ENCODE results near the gene THAP10.
"Not testable (repeated sequence)": the region's sequence is repeated elsewhere in the genome, so short reads cannot be mapped to it uniquely, and the experiment has no call there.

Gene THAP10

DNA sequence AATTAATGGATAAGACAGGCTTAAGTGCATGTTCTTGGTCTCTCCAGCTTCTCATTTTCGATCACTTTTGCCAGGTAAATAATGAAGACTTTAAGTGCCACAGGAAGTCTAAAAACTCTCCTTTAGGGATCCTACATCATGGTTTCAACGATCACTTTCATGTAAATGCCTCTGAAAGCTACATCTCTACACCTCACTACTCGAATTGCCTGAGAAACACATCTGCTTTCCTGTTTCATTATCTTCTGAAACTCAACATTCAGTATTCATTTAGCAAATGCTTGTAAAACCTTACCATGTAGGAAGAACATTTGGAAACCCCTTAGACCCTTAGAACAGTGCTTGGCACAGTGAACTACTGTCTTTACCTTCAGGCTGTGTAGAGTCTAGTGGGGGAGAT is 16.2 kb downstream of the THAP10 start:
- no peak for DNase-seq

- DNase-seq: no peak
Measured at GRCh38 chr15:70875001-70875782, 17.0 kb downstream of the THAP10 start.

DNA sequence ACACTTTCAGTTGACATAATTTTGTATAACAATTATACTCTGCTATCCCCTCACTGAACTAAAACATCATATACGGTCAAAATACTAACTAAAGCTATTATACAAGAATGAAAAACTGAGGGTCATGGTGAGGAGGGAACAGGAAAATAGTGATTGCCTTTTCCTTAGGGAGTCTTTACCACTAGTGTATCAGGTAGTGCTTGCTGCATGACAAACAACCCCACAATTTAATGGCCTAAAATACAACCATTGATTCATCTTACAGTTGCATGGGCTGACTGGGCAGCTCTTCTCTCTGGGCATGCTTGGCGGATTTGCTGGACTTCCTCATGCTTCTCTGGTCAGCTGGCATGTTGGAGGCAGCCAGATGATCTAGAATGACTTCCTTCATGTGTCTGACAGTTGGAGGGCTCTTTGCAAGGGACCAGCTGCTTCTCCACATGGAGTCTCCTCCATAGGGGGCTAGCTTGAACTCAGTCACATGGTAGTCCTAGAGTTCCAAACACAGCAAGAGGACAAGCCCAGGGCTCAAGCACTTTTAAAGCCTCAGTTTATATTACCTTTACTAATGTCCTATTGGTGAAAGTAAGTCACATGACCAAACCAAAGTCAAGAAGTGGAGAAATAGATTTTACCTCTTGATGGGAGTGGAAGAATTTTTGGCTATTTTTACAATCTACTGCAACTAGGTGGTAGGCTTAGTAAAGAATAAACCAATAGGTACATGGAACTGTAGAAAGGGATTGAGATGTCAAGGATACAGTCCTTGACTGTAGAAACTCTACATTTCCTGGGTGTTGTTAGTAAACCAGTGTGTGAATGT is 18.8 kb downstream of the THAP10 start:
- no peak for DNase-seq

DNA sequence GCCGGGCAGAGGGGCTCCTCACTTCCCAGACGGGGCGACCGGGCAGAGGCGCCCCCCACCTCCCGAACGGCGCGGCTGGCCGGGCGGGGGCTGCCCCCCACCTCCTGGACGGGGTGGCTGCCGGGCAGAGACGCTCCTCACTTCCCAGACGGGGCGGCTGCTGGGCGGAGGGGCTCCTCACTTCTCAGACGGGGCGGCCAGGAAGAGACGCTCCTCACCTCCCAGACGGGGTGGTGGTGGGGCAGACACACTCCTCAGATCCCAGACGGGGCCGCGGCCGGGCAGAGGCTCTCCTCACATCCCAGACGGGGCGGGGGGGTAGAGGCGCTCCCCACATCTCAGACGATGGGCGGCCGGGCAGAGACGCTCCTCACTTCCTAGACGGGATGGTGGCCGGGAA is 20.7 kb downstream of the THAP10 start:
- DNase-seq: not testable (repeated sequence)

GRCh38 chr15:70870051-70870450 is 22.2 kb downstream of the THAP10 start:
- no peak for DNase-seq

DNA sequence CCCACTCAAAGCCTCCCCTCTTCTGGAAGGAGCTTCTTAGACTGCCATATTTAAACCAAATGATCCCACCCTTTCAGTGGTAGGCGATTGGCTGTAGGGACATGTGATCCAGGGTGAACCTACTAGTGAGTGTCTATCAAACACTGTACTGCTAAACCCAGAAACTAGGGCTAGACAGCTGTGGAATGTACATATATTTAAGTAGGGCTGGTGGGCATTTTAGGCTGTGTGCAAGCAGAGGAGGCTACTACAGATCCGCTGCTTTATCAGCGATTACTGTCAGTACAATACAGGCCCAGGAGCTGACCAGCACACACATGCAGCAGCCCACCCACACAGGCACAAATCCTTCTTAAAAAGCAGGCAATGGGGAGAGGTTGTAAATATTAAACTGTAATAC is 22.9 kb downstream of the THAP10 start:
- DNase-seq: no peak

- DNase-seq: no peak
Measured at GRCh38 chr15:70867911-70868467, 24.2 kb downstream of the THAP10 start.

GRCh38 chr15:70866982-70867641 is 25.1 kb downstream of the THAP10 start:
- DNase-seq: no peak

DNA sequence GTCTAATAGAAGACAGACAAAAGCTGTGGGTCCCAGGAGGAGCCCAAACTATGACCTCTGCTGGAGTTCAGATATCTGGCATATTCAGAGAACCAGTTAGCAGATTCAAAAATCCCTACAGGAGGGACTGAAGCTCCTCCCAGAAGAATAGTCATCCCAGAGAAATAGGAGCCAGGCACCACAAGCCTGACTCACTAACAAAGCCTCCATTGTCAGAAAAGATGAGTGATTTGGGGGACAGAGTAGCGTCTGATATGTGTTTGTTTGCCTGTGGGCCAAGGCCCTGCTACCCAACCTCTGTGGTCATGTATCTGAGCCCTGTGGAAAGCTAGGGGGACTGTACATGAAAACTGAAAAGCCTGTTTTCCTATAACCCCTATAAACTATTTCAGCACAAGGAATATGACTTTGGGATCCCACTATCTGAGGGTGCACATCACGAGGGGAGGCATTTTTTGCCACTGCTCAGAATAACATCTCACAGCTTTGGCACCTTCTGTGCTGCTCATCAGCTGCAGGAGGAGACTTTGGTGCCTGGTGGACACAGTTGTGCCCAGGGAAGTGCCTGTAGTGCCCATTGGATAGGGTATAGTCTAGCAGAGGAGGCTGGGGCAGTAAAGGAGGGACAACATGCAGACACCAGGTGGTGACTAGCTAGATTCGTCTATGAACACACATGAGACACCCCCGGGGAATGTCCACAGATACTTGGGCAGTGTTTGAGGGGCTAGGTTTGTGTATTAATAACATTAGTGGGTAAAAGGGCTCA is 28.6 kb downstream of the THAP10 start:
- no peak for DNase-seq

- no peak for DNase-seq
Measured at GRCh38 chr15:70859998-70860397, 32.2 kb downstream of the THAP10 start.

DNA sequence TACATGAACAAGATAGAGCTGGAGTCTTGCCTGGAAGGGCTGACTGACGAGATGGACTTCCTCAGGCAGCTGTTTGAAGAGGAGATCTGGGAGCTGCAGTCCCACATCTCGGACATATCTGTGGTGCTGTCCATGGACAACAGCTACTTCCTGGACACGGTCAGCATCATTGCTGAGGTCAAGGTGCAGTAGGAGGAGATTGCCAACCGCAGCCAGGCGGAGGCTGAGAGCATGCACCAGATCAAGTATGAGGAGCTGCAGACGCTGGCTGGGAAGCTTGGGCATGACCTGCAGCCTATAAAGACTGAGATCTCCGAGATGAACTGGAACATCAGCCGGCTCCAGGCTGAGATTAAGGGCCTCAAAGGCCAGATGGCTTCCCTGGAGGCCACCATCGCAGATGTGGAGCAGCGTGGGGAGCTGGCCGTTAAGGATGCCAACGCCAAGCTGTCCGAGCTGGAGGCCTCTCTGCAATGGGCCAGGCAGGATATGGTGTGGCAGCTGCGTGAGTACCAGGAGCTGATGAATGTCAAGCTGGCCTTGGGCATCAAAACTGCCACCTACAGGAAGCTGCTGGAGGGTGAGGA is 32.8 kb downstream of the THAP10 start:
- DNase-seq: no peak

DNA sequence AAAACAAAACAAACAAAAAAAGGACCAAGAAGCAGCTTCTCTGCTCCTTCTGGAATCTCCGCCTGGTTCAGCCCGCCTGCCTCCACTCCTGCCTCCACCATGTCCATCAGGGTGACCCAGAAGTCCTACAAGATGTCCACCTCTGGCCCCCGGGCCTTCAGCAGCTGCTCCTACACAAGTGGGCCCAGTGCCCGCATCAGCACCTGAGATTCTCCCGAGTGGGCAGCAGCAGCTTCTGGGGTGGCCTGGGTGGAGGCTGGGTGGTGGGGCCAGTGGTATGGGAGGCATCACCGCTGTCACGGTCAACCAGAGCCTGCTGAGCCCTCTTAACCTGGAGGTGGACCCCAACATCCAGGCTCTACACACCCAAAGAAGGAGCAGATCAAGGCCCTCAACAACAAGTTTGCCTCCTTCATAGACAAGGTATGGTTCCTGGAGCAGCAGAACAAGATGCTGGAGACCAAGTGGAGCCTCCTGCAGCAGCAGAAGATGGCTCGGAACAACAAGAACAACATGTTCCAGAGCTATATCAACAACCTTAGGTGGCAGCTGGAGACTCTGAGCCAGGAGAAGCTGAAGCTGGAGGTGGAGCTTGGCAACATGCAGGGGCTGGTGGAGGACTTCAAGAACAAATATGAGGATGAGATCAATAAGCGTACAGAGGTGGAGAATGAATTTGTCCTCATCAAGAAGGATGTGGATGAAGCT is 33.5 kb downstream of the THAP10 start:
- DNase-seq: not testable (repeated sequence)

- no peak for DNase-seq
Measured at GRCh38 chr15:70857562-70858285, 34.5 kb downstream of the THAP10 start.

DNA sequence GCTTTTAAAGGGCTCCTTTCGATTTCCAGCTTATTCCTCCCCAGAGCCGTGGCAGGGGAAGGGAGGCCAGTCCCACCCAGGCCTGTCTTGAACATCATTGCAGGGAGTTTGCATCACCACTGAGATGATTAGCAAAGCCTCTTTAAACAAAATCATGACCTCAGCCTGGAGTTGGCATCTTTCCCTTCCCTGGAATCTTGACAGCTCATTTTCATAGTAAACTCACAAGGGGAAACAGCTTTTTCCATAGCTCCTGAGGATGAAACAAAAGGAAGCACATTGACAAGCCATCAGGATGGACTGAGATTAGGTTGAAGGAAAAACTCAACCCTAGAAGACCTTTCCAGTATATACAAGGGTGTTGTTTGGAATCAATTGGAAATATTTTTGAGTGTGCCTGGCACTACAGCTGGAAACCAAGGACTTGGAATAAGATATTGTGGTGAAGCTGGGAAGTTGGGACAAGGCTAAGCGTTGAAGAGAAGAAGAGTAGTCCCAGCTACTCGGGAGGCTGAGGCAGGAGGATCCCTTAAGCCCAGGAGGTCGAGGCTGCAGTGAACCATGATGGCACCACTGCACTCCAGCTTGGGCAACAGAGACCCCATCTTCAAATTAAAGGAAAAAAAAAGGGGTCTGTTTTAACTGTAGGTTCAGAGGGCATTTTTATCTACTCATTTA is 35.2 kb downstream of the THAP10 start:
- DNase-seq: no peak

DNA sequence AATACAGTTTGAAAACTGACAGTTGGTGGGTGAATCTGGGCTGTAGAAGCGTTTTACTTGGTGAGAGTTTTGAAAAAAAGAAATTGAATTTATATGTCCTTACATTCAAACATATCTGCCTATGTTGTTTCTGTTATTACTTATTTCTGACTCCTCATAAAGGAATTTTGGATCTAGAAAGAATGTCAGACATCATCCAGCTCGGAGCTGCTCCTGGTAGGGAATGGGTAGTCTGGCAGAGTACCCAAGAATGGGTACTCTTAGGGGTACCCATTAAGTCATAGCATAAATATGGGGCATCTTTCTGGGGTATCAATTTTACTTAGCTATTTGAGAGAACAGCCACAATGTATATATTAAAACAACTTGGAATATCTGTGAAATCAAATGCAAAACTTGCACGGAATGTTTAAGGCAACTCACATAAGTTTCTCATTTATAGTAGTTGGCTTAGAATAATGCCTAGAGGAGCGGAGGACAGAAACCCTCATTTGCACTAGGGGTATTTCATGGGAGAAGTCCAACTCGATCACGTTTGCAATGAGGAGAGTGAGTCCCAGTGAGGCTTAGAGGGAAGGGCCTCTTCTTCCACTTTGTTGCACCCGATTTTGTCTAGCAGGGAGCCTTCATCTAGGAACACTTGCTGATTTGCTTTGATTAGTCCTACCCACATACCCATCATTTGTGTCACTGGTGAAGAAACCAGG is 35.9 kb downstream of the THAP10 start:
- DNase-seq: no peak

DNA sequence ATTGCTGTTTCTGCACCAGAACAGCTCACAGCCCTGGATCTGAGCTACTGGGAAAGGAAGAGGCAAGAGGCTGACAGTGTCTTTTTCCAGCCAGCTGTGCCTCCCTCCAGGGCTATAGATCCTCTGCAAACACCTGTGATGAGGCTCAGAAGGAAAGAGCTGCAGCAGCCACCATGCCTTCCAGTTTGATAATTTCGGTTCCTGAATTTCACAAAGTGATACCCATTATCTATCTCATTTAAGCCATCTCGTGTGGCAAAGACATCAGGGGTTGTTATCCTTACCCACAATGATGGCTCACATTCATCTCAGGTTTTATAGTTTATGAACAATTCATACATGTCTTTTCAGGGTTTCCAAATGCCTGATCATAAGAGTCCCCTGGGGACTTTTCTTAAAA is 36.5 kb downstream of the THAP10 start:
- DNase-seq: no peak

GRCh38 chr15:70854666-70854976 is 37.6 kb downstream of the THAP10 start:
- no peak for DNase-seq

GRCh38 chr15:70853973-70854665 is 38.1 kb downstream of the THAP10 start, which contains the start of gene LARP6:
Gene LARP6, minus strand, starts transcription at chr15:70854157. Its CDS starts 69 bp downstream, at chr15:70854088.
- no peak for DNase-seq

Measured in NCI-H2081 treated with DMSO at 0.1 percent for 48 hours (cell line).